Suprapubic skin (tissue), 4 donors: ENCODE results near the gene OR51I1. TPM values are rescaled to one million over a fixed set of nuclear protein-coding genes. Genes with fewer than 3 reads are reported as not detected.

Experiments
- DNase-seq, 2 donors: peaks; one replicate each; pipeline ENCODE4 v3.0.0-alpha.2; 2019; ENCODE audit warnings: low spot score in 2 of 2
- H3K27ac ChIP-seq: fragments of 200-600 bp; sonication (generic); one replicate; pipeline ENCODE4 v1.5.1; 2019
- H3K27me3 ChIP-seq: fragments of 200-600 bp; sonication (generic); one replicate; pipeline ENCODE4 v1.5.1; 2019
- H3K36me3 ChIP-seq: fragments of 200-600 bp; sonication (generic); one replicate; pipeline ENCODE4 v1.5.1; 2019
- H3K4me1 ChIP-seq: fragments of 200-600 bp; sonication (generic); one replicate; pipeline ENCODE4 v1.5.1; 2019
- H3K4me3 ChIP-seq: fragments of 200-600 bp; sonication (generic); one replicate; pipeline ENCODE4 v1.5.1; 2019; ENCODE audit warnings: mild to moderate bottlenecking
- H3K9me3 ChIP-seq: fragments of 200-600 bp; sonication (generic); one replicate; pipeline ENCODE4 v1.5.1; 2019
- EP300 ChIP-seq: sonication (generic); formaldehyde crosslinking; IDR thresholded peaks from one replicate; pipeline ENCODE4 v1.6.1; 2017; ENCODE audit warnings: antibody characterized with exemption
- POLR2A ChIP-seq, 2 donors: fragments of 450-650 bp; IDR thresholded peaks; one replicate each; pipeline ENCODE4 v1.6.1; 2017; ENCODE audit warnings: antibody characterized with exemption in 2 of 2, mild to moderate bottlenecking in 2 of 2, moderate library complexity in 2 of 2
- POLR2AphosphoS5 ChIP-seq, 3 donors: sonication (generic); formaldehyde crosslinking; IDR thresholded peaks; one replicate each; pipeline ENCODE4 v1.6.1; 2017; ENCODE audit warnings: antibody characterized with exemption in 3 of 3
- WGBS: methylation state at CpG from one replicate; pipeline ENCODE4 v1.1.5; 2018; 5-methylcytosine and 5-hydroxymethylcytosine counted together
- total RNA-seq, 4 donors: library from RNA; depleted of rRNA; stranded (reverse); fragments of >200 nt; gene quantifications; one replicate each; pipeline ENCODE4 v1.1.0, GENCODE V29; 2016
- TF ChIP-seq, protein P1 (sequence below), 2 donors: fragments of 200-600 bp in 1 of 2; fragments of 450-650 bp in 1 of 2; sonication (generic) in 1 of 2; IDR thresholded peaks; one replicate each; pipeline ENCODE4 v1.5.1; 2016 to 2019; ENCODE audit warnings: antibody characterized with exemption in 2 of 2, mild to moderate bottlenecking in 1 of 2, moderate library complexity in 1 of 2

OR51I1 gene
- total RNA-seq, 4 donors from 2014 or later: not detected

DNA sequence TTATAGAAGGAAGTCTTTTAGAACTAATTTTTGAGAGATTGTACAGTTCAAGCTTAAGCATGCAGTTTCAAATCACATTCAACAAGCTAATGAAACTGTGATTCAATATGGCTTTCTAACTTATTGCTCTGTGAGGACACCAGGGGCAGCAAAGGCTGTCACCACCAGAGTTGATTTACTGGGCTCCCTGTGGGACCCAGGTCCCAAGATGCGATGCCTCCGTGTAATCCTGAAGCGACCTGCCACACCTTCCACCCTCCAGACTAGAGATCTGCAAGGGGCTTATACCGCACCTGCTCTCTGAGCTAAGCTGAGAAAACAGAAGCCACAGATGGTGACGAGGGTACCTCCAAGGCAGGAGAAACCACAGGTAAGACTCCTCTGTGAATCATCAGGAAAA, 20.3 kb downstream of the OR51I1 start:
- H3K27ac ChIP-seq: no peak overlapping the region
- 64% methylated on average over 5 of the region's 5 CpGs for WGBS
- no peak overlapping the region for H3K4me3 ChIP-seq
- peaks cover 5% of the 10 kb centered on the region for H3K9me3 ChIP-seq
- DNase-seq: no peak
- H3K36me3 ChIP-seq: no peaks in the 10 kb centered on the region
- TF ChIP-seq POLR2A (IDR thresholded peaks at IDR 0.05) (no peak), POLR2AphosphoS5 (IDR thresholded peaks at IDR 0.05) (no peak), EP300 (no peak)
- TF ChIP-seq, protein P1, sequence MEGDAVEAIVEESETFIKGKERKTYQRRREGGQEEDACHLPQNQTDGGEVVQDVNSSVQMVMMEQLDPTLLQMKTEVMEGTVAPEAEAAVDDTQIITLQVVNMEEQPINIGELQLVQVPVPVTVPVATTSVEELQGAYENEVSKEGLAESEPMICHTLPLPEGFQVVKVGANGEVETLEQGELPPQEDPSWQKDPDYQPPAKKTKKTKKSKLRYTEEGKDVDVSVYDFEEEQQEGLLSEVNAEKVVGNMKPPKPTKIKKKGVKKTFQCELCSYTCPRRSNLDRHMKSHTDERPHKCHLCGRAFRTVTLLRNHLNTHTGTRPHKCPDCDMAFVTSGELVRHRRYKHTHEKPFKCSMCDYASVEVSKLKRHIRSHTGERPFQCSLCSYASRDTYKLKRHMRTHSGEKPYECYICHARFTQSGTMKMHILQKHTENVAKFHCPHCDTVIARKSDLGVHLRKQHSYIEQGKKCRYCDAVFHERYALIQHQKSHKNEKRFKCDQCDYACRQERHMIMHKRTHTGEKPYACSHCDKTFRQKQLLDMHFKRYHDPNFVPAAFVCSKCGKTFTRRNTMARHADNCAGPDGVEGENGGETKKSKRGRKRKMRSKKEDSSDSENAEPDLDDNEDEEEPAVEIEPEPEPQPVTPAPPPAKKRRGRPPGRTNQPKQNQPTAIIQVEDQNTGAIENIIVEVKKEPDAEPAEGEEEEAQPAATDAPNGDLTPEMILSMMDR (IDR thresholded peaks at IDR 0.05): no peak
- no peaks in the 10 kb centered on the region for H3K27me3 ChIP-seq
- no peaks in the 10 kb centered on the region for H3K4me1 ChIP-seq

DNA sequence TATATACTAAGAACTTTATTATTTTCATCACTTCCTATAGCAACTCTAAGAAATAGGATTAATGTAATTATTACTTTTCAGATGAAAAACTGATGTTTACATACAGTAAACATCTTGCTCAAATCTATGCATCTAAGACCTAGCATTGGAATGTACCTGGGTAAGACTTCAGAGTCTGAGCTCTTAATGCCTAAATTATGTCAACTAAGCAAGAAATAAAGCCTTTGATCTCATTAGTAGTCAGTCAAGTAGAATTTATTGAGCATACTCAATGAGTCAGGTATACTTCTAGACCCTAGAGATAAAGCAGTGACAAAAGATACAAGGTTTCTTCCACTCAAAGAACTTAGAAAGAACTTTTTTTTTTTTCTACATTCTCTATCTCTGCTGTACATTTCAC, 36.1 kb downstream of the OR51I1 start:
- DNase-seq: no peak
- Histone ChIP-seq H3K27me3 (no peaks in the 10 kb centered on the region), H3K27ac (no peak overlapping the region), H3K36me3 (no peaks in the 10 kb centered on the region), H3K4me3 (no peak overlapping the region), H3K9me3 (peaks cover 4% of the 10 kb centered on the region), H3K4me1 (no peaks in the 10 kb centered on the region)
- TF ChIP-seq EP300 (no peak), POLR2A (IDR thresholded peaks at IDR 0.05) (no peak), POLR2AphosphoS5 (IDR thresholded peaks at IDR 0.05) (no peak)
- TF ChIP-seq, protein P1 (IDR thresholded peaks at IDR 0.05): no peak

DNA sequence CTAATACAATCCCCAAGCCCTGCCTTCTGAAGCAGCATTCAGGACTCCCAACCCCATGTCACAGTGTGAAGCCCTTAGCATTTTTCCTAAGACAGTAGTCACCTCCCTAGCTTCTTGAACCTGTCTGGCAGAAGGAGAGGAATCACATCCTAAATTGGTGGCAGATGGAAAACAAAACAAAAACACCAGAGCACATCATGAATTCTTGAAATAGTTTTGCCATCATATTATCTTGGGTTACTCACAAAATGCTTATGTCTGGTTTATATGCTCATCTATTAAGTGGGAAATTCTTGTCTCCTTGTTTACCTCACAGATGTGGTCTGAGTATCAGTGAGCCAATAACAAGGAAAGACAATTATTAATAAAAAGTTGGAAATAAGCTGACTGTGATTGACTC, 42.4 kb downstream of the OR51I1 start:
- TF ChIP-seq POLR2A (IDR thresholded peaks at IDR 0.05): no peak
- TF ChIP-seq EP300: no peak
- TF ChIP-seq POLR2AphosphoS5 (IDR thresholded peaks at IDR 0.05): no peak
- TF ChIP-seq, protein P1 (IDR thresholded peaks at IDR 0.05): no peak
- Histone ChIP-seq H3K9me3 (peaks cover 4% of the 10 kb centered on the region), H3K4me1 (no peaks in the 10 kb centered on the region), H3K27me3 (no peaks in the 10 kb centered on the region), H3K36me3 (no peaks in the 10 kb centered on the region), H3K27ac (no peak overlapping the region), H3K4me3 (no peak overlapping the region)
- DNase-seq: no peak

DNA sequence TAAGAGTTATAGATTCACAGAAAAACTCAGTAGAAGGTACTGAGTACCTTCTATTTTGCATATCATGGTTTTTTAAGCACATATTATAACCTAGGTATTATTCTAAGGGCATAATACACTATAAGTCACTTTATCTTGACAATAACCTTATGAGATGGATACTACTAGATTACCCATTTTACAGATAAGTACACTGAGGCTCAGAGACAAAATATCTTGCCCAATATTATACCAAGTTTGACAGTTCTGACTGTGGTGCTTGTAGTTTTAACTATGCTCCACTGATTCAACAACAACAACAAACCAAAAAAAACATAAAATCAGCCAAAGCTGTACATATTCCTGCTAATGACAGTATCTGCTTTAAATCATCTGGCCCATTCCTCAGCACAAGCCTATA, 47.2 kb downstream of the OR51I1 start:
- Histone ChIP-seq H3K4me3 (no peak overlapping the region), H3K27me3 (no peaks in the 10 kb centered on the region), H3K4me1 (no peaks in the 10 kb centered on the region), H3K36me3 (no peaks in the 10 kb centered on the region), H3K9me3 (no peaks in the 10 kb centered on the region), H3K27ac (no peak overlapping the region)
- no peak for DNase-seq
- TF ChIP-seq, protein P1 (IDR thresholded peaks at IDR 0.05): no peak
- TF ChIP-seq EP300 (no peak), POLR2AphosphoS5 (IDR thresholded peaks at IDR 0.05) (no peak), POLR2A (IDR thresholded peaks at IDR 0.05) (no peak)

Other genes starting within 250 kb of the OR51I1 start
- not detected for gene OR51V1, start 240.8 kb downstream of the OR51I1 start, total RNA-seq
- gene HBB, start 214.4 kb downstream of the OR51I1 start, total RNA-seq: 10 to 100 TPM in 2 of 4 donors, 1 to 10 TPM in 2; 3.7 to 45.8 (median 15.2) TPM
- not detected for gene HBD, start 207.0 kb downstream of the OR51I1 start, total RNA-seq
- gene HBG1, start 191.7 kb downstream of the OR51I1 start, total RNA-seq: not detected
- gene HBG2, start 186.7 kb downstream of the OR51I1 start, total RNA-seq: not detected
- gene HBE1, start 171.6 kb downstream of the OR51I1 start, total RNA-seq: 1 to 10 TPM in 1 of 4 donors, not detected in 3; 1.9 TPM
- not detected for gene OR51B4, start 139.6 kb downstream of the OR51I1 start, total RNA-seq
- not detected for gene OR51B2, start 117.2 kb downstream of the OR51I1 start, total RNA-seq
- gene OR51B5, start 98.0 kb downstream of the OR51I1 start, total RNA-seq: not detected
- not detected for gene OR51B6, start 90.0 kb downstream of the OR51I1 start, total RNA-seq
- gene OR51M1, start 57.7 kb downstream of the OR51I1 start, total RNA-seq: not detected
- not detected for gene OR51Q1, start 19.4 kb downstream of the OR51I1 start, total RNA-seq
- not detected for gene OR51I2, start 7.8 kb upstream of the OR51I1 start, total RNA-seq
- gene OR52D1, start 47.2 kb upstream of the OR51I1 start, total RNA-seq: not detected
- gene UBQLN3, start 68.4 kb upstream of the OR51I1 start, total RNA-seq: under 1 TPM in 1 of 4 donors, not detected in 3; 0.56 TPM
- 1 to 10 TPM in 2 of 4 donors, under 1 TPM in 1, not detected in 1; 0.26 to 3.6 (median 1.9) TPM for gene UBQLNL, start 75.2 kb upstream of the OR51I1 start, total RNA-seq
- gene OR52H1, start 107.0 kb upstream of the OR51I1 start, total RNA-seq: 1 to 10 TPM in 1 of 4 donors, under 1 TPM in 1, not detected in 2; 0.85 to 2.1 TPM
- gene OR52B6, start 139.4 kb upstream of the OR51I1 start, total RNA-seq: not detected
- gene TRIM6, start 155.1 kb upstream of the OR51I1 start, total RNA-seq: 1 to 10 TPM in 3 of 4 donors, under 1 TPM in 1; 0.72 to 4.8 (median 1.9) TPM
- gene TRIM34, start 183.5 kb upstream of the OR51I1 start, total RNA-seq: 1 to 10 TPM; 5.0 to 8.4 (median 7.2) TPM
- gene TRIM5, start 243.6 kb upstream of the OR51I1 start, total RNA-seq: 10 to 100 TPM; 12.3 to 21.7 (median 16.8) TPM
- gene TRIM22, start 248.3 kb upstream of the OR51I1 start, total RNA-seq: 10 to 100 TPM in 2 of 4 donors, 1 to 10 TPM in 2; 8.5 to 20.3 (median 13.6) TPM